Transverse colon (tissue), 4 donors: ENCODE results near the gene KCNQ4.

Source experiments
- CTCF ChIP-seq, 5 experiments: fragments of 200-600 bp in 3 of 5; fragments of 450-650 bp in 2 of 5; sonication (generic) in 3 of 5; IDR thresholded peaks; 1 replicate in 2 of 5; 2 replicates in 3 of 5; pipeline ENCODE4 v1.5.1; 2016 to 2017; ENCODE audit warnings: antibody characterized with exemption in 5 of 5, inconsistent platforms in 3 of 5, mild to moderate bottlenecking in 2 of 5, moderate library complexity in 1 of 5
- POLR2AphosphoS5 ChIP-seq, 3 donors: sonication (generic); formaldehyde crosslinking; IDR thresholded peaks; one replicate each; pipeline ENCODE4 v1.6.1; 2016; ENCODE audit warnings: antibody characterized with exemption in 3 of 3

- TF ChIP-seq CTCF (IDR thresholded peaks at IDR 0.05) (no peak), POLR2AphosphoS5 (IDR thresholded peaks at IDR 0.05) (no peak)
Measured at GRCh38 chr1:40766017-40766416, 17.6 kb upstream of the KCNQ4 start.
